GM19193 (cell line): Measurements from ENCODE around the gene FRMD5.

Experiments used
- POLR2A ChIP-seq: IDR thresholded peaks from 4 replicates; pipeline ENCODE4 v1.6.1; 2011; ENCODE audit not compliant: insufficient read depth, insufficient read length; ENCODE audit errors: extremely low read depth

Gene FRMD5

GRCh38 chr15:43948691-43949325 lies 246.3 kb downstream of the FRMD5 start:
- no peak for TF ChIP-seq POLR2A

- TF ChIP-seq POLR2A = no peak
Measured at GRCh38 chr15:43943511-43943910, 251.6 kb downstream of the FRMD5 start.

GRCh38 chr15:43942194-43942593 lies 252.9 kb downstream of the FRMD5 start:
- TF ChIP-seq POLR2A = no peak

GRCh38 chr15:43941555-43941954 lies 253.5 kb downstream of the FRMD5 start:
- no peak for TF ChIP-seq POLR2A

- TF ChIP-seq POLR2A = no peak
Measured at GRCh38 chr15:43941071-43941470, 254.0 kb downstream of the FRMD5 start.

GRCh38 chr15:43939070-43939469 lies 256.0 kb downstream of the FRMD5 start:
- TF ChIP-seq POLR2A = no peak

GRCh38 chr15:43934480-43934879 lies 260.6 kb downstream of the FRMD5 start:
- TF ChIP-seq POLR2A = no peak

- TF ChIP-seq POLR2A = no peak
Measured at GRCh38 chr15:43932907-43933306, 262.2 kb downstream of the FRMD5 start.

GRCh38 chr15:43931790-43932435 lies 263.2 kb downstream of the FRMD5 start:
- no peak for TF ChIP-seq POLR2A

GRCh38 chr15:43931119-43931518 lies 264.0 kb downstream of the FRMD5 start:
- no peak for TF ChIP-seq POLR2A

- no peak for TF ChIP-seq POLR2A
Measured at GRCh38 chr15:43930556-43930955, 264.5 kb downstream of the FRMD5 start.

GRCh38 chr15:43930079-43930478 lies 265.0 kb downstream of the FRMD5 start:
- TF ChIP-seq POLR2A = no peak

- TF ChIP-seq POLR2A = no peak
Measured at GRCh38 chr15:43928152-43928551, 266.9 kb downstream of the FRMD5 start.

- TF ChIP-seq POLR2A = no peak
Measured at GRCh38 chr15:43927203-43927602, 267.9 kb downstream of the FRMD5 start.

GRCh38 chr15:43923553-43923952 lies 271.5 kb downstream of the FRMD5 start:
- no peak for TF ChIP-seq POLR2A

GRCh38 chr15:43922021-43922420 lies 273.1 kb downstream of the FRMD5 start:
- TF ChIP-seq POLR2A = no peak
